ENCODE measurements around the gene ZNF333. TPM values are rescaled to one million over a fixed set of nuclear protein-coding genes. Genes with fewer than 3 reads are reported as not detected.

Gene ZNF333
- total RNA-seq, 4 donors from 2014 or later: 18.8 to 61.8 (median 44.3) TPM

GRCh38 chr19:14695471-14695870 is 5.6 kb downstream of the ZNF333 start:
- no peak for TF ChIP-seq POLR2A (IDR thresholded peaks at IDR 0.05)
- no peak for TF ChIP-seq CTCF (IDR thresholded peaks at IDR 0.05)
- no peak overlapping the region for H3K27ac ChIP-seq
- DNase-seq: no peak
- no peaks in the 10 kb centered on the region for H3K4me1 ChIP-seq
- H3K36me3 ChIP-seq: no peaks in the 10 kb centered on the region
- intact Hi-C loops (cut with DNase I; ENCODE audit: low total_unique reads): no loop called here
- no peak overlapping the region for H3K4me3 ChIP-seq
- no peaks in the 10 kb centered on the region for H3K27me3 ChIP-seq
- H3K9me3 ChIP-seq: no peaks in the 10 kb centered on the region

- Histone ChIP-seq H3K27me3 (no peaks in the 10 kb centered on the region), H3K27ac (no peak overlapping the region), H3K36me3 (no peaks in the 10 kb centered on the region), H3K4me3 (no peak overlapping the region), H3K9me3 (no peaks in the 10 kb centered on the region), H3K4me1 (no peaks in the 10 kb centered on the region)
- intact Hi-C loops (cut with DNase I; ENCODE audit: low total_unique reads): no loop called here
- no peak for DNase-seq
- TF ChIP-seq POLR2A (IDR thresholded peaks at IDR 0.05) (no peak), CTCF (IDR thresholded peaks at IDR 0.05) (no peak)
Observed at GRCh38 chr19:14699641-14700040, 9.8 kb downstream of the ZNF333 start.

GRCh38 chr19:14700711-14701375 is 11.0 kb downstream of the ZNF333 start:
- no peaks in the 10 kb centered on the region for H3K4me1 ChIP-seq
- H3K4me3 ChIP-seq: no peak overlapping the region
- H3K36me3 ChIP-seq: no peaks in the 10 kb centered on the region
- intact Hi-C loops (cut with DNase I; ENCODE audit: low total_unique reads): no loop called here
- TF ChIP-seq CTCF (IDR thresholded peaks at IDR 0.05): no peak
- no peak for TF ChIP-seq POLR2A (IDR thresholded peaks at IDR 0.05)
- H3K27me3 ChIP-seq: no peaks in the 10 kb centered on the region
- no peak overlapping the region for H3K27ac ChIP-seq
- DNase-seq: no peak
- no peaks in the 10 kb centered on the region for H3K9me3 ChIP-seq

- no peaks in the 10 kb centered on the region for H3K36me3 ChIP-seq
Observed at GRCh38 chr19:14703833-14704232, 14.0 kb downstream of the ZNF333 start.

GRCh38 chr19:14704450-14704849 is 14.6 kb downstream of the ZNF333 start:
- no peak for DNase-seq
- no peaks in the 10 kb centered on the region for H3K9me3 ChIP-seq
- H3K27me3 ChIP-seq: no peaks in the 10 kb centered on the region
- no peak for TF ChIP-seq CTCF (IDR thresholded peaks at IDR 0.05)
- TF ChIP-seq POLR2A (IDR thresholded peaks at IDR 0.05): no peak
- no peaks in the 10 kb centered on the region for H3K36me3 ChIP-seq
- no peak overlapping the region for H3K27ac ChIP-seq
- no peak overlapping the region for H3K4me3 ChIP-seq
- intact Hi-C loops (cut with DNase I; ENCODE audit: low total_unique reads): no loop called here
- H3K4me1 ChIP-seq: no peaks in the 10 kb centered on the region

More at GRCh38 chr19:14703833-14704232, 14.0 kb downstream of the ZNF333 start:
- H3K27me3 ChIP-seq: no peaks in the 10 kb centered on the region
- H3K4me1 ChIP-seq: no peaks in the 10 kb centered on the region
- DNase-seq: no peak
- no peak overlapping the region for H3K27ac ChIP-seq
- intact Hi-C loops (cut with DNase I; ENCODE audit: low total_unique reads): no loop called here
- TF ChIP-seq CTCF (IDR thresholded peaks at IDR 0.05) (no peak), POLR2A (IDR thresholded peaks at IDR 0.05) (no peak)
- H3K4me3 ChIP-seq: no peak overlapping the region
- H3K9me3 ChIP-seq: no peaks in the 10 kb centered on the region

Measured in uterus (tissue), 4 donors.